Measurements from ENCODE around the gene SELENOS.

DNA sequence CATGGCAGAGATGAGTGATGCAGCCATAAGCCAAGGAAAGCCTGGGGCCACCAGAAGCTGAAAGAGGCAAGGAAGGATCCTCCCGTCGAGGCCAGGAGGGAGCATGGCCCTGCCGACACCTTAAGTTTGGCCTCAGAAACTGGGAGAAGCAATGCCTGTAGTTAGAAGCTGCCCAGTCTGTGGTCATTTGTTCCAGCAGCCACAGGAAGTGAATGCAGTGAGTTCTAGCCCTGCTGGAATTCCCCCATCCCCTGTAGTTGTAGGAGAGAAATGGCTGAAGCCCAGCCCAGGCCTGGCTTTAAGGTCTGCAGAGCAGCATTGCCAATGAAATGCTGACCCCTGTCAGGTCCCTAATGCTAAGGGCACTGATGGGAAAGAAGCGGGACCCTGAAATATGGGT, 13.3 kb downstream of the SELENOS start:
- no peak for TF ChIP-seq E2F1 (CRISPR knock-in tag; IDR thresholded peaks at IDR 0.05)
- TF ChIP-seq, protein P1, sequence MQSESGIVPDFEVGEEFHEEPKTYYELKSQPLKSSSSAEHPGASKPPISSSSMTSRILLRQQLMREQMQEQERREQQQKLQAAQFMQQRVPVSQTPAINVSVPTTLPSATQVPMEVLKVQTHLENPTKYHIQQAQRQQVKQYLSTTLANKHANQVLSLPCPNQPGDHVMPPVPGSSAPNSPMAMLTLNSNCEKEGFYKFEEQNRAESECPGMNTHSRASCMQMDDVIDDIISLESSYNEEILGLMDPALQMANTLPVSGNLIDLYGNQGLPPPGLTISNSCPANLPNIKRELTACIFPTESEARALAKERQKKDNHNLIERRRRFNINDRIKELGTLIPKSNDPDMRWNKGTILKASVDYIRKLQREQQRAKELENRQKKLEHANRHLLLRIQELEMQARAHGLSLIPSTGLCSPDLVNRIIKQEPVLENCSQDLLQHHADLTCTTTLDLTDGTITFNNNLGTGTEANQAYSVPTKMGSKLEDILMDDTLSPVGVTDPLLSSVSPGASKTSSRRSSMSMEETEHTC (IDR thresholded peaks at IDR 0.05) = no peak
- TF ChIP-seq EZH2 (IDR thresholded peaks at IDR 0.05; ENCODE audit: borderline replicate concordance, low read depth, low read length) = no peak
- no peak for TF ChIP-seq ELF4 (CRISPR knock-in tag; IDR thresholded peaks at IDR 0.05)
- TF ChIP-seq KAT8 (IDR thresholded peaks at IDR 0.05; ENCODE audit: low read depth) = no peak
- TF ChIP-seq, protein P2, sequence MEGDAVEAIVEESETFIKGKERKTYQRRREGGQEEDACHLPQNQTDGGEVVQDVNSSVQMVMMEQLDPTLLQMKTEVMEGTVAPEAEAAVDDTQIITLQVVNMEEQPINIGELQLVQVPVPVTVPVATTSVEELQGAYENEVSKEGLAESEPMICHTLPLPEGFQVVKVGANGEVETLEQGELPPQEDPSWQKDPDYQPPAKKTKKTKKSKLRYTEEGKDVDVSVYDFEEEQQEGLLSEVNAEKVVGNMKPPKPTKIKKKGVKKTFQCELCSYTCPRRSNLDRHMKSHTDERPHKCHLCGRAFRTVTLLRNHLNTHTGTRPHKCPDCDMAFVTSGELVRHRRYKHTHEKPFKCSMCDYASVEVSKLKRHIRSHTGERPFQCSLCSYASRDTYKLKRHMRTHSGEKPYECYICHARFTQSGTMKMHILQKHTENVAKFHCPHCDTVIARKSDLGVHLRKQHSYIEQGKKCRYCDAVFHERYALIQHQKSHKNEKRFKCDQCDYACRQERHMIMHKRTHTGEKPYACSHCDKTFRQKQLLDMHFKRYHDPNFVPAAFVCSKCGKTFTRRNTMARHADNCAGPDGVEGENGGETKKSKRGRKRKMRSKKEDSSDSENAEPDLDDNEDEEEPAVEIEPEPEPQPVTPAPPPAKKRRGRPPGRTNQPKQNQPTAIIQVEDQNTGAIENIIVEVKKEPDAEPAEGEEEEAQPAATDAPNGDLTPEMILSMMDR (IDR thresholded peaks at IDR 0.05 in 2 of 3, conservative IDR thresholded peaks at IDR 0.05 in 1 of 3; ENCODE audit: insufficient read depth in 2 of 3, low read depth in 1 of 3, low read length in 3 of 3) = no peak
- no peak for TF ChIP-seq TCF7L2 (IDR thresholded peaks at IDR 0.05; ENCODE audit: low read depth, low read length)
- TF ChIP-seq LARP7 (IDR thresholded peaks at IDR 0.05) = no peak
- TF ChIP-seq, protein P3, sequence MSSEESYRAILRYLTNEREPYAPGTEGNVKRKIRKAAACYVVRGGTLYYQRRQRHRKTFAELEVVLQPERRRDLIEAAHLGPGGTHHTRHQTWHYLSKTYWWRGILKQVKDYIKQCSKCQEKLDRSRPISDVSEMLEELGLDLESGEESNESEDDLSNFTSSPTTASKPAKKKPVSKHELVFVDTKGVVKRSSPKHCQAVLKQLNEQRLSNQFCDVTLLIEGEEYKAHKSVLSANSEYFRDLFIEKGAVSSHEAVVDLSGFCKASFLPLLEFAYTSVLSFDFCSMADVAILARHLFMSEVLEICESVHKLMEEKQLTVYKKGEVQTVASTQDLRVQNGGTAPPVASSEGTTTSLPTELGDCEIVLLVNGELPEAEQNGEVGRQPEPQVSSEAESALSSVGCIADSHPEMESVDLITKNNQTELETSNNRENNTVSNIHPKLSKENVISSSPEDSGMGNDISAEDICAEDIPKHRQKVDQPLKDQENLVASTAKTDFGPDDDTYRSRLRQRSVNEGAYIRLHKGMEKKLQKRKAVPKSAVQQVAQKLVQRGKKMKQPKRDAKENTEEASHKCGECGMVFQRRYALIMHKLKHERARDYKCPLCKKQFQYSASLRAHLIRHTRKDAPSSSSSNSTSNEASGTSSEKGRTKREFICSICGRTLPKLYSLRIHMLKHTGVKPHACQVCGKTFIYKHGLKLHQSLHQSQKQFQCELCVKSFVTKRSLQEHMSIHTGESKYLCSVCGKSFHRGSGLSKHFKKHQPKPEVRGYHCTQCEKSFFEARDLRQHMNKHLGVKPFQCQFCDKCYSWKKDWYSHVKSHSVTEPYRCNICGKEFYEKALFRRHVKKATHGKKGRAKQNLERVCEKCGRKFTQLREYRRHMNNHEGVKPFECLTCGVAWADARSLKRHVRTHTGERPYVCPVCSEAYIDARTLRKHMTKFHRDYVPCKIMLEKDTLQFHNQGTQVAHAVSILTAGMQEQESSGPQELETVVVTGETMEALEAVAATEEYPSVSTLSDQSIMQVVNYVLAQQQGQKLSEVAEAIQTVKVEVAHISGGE (CRISPR knock-in tag; IDR thresholded peaks at IDR 0.05) = no peak
- TF ChIP-seq, protein P4, sequence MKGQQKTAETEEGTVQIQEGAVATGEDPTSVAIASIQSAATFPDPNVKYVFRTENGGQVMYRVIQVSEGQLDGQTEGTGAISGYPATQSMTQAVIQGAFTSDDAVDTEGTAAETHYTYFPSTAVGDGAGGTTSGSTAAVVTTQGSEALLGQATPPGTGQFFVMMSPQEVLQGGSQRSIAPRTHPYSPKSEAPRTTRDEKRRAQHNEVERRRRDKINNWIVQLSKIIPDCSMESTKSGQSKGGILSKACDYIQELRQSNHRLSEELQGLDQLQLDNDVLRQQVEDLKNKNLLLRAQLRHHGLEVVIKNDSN (CRISPR knock-in tag; IDR thresholded peaks at IDR 0.05) = no peak

All from K562 (cell line).